ENCODE measurements around the gene CBX1. TPM values are rescaled to one million over a fixed set of nuclear protein-coding genes. Genes with fewer than 3 reads are reported as not detected.
A peak's percentile ranks its signal among the peaks of the same experiment; 100 is the strongest.

Gene CBX1
- total RNA-seq, 1 donor from 2014 or later: 34.0 TPM

GRCh38 chr17:48030531-48030930 lies 70.7 kb downstream of the CBX1 start:
- no peaks in the 10 kb centered on the region for H3K36me3 ChIP-seq
- DNase-seq (no peak), ATAC-seq (no peak)
- no peaks in the 10 kb centered on the region for H3K27me3 ChIP-seq
- H3K4me1 ChIP-seq: peaks cover 16% of the 10 kb centered on the region
- intact Hi-C loops (cut with DNase I): no loop called here
- no peak overlapping the region for H3K4me3 ChIP-seq
- H3K9me3 ChIP-seq: no peaks in the 10 kb centered on the region
- no peak overlapping the region for H3K27ac ChIP-seq
- no peak for TF ChIP-seq CTCF (IDR thresholded peaks at IDR 0.05)

- H3K27me3 ChIP-seq: no peaks in the 10 kb centered on the region
- ATAC-seq (no peak), DNase-seq (no peak)
- no peaks in the 10 kb centered on the region for H3K9me3 ChIP-seq
- no peak overlapping the region for H3K27ac ChIP-seq
- H3K4me3 ChIP-seq: no peak overlapping the region
- no peaks in the 10 kb centered on the region for H3K36me3 ChIP-seq
- TF ChIP-seq CTCF (IDR thresholded peaks at IDR 0.05): no peak
- intact Hi-C loops (cut with DNase I): loop anchor here (5.0 kb wide), 1 partner anchor 44 kb away; no protein-coding TSS in a partner anchor
- H3K4me1 ChIP-seq: peaks cover 26% of the 10 kb centered on the region
Observed at GRCh38 chr17:48028736-48029135, 72.5 kb downstream of the CBX1 start.

- Histone ChIP-seq H3K27ac (no peak overlapping the region), H3K27me3 (no peaks in the 10 kb centered on the region), H3K9me3 (no peaks in the 10 kb centered on the region), H3K4me1 (peaks cover 36% of the 10 kb centered on the region), H3K36me3 (no peaks in the 10 kb centered on the region), H3K4me3 (no peak overlapping the region)
- DNase-seq: no peak
- intact Hi-C loops (cut with DNase I): loop anchor here (5.0 kb wide), 1 partner anchor 45 kb away; no protein-coding TSS in a partner anchor
- TF ChIP-seq CTCF (IDR thresholded peaks at IDR 0.05): no peak
- ATAC-seq: no peak
Observed at GRCh38 chr17:48027322-48027981, 73.8 kb downstream of the CBX1 start.

- Histone ChIP-seq H3K27ac (no peak overlapping the region), H3K4me1 (peaks cover 36% of the 10 kb centered on the region), H3K36me3 (no peaks in the 10 kb centered on the region), H3K27me3 (no peaks in the 10 kb centered on the region), H3K9me3 (no peaks in the 10 kb centered on the region), H3K4me3 (no peak overlapping the region)
- peak; percentile 60 for ATAC-seq
- peak; percentile 92 for DNase-seq
- TF ChIP-seq CTCF (IDR thresholded peaks at IDR 0.05): peak; percentile 84
- intact Hi-C loops (cut with DNase I): loop anchor here (5.0 kb wide), 1 partner anchor 46 kb away; no protein-coding TSS in a partner anchor
Observed at GRCh38 chr17:48026502-48027321, 74.6 kb downstream of the CBX1 start.

GRCh38 chr17:48025904-48026501 lies 75.3 kb downstream of the CBX1 start:
- Histone ChIP-seq H3K36me3 (no peaks in the 10 kb centered on the region), H3K27me3 (no peaks in the 10 kb centered on the region), H3K9me3 (no peaks in the 10 kb centered on the region), H3K27ac (peak overlapping the region; percentile 72), H3K4me3 (peak overlapping the region; percentile 54), H3K4me1 (peaks cover 36% of the 10 kb centered on the region)
- intact Hi-C loops (cut with DNase I): loop anchor here (5.0 kb wide), 1 partner anchor 46 kb away; no protein-coding TSS in a partner anchor
- DNase-seq: no peak
- no peak for TF ChIP-seq CTCF (IDR thresholded peaks at IDR 0.05)
- ATAC-seq: no peak
